Measurements from ENCODE around the gene TSPAN9.
A peak's percentile ranks its signal among the peaks of the same experiment; 100 is the strongest.

TSPAN9 gene

GRCh38 chr12:3233797-3234196 lies 156.6 kb downstream of the TSPAN9 start:
- no peak for DNase-seq

GRCh38 chr12:3236345-3237187 lies 159.4 kb downstream of the TSPAN9 start:
- DNase-seq: peak; percentile 54

- no peak for DNase-seq
Measured at GRCh38 chr12:3238196-3238595, 161.0 kb downstream of the TSPAN9 start.

- DNase-seq: no peak
Measured at GRCh38 chr12:3241621-3242020, 164.4 kb downstream of the TSPAN9 start.

DNA sequence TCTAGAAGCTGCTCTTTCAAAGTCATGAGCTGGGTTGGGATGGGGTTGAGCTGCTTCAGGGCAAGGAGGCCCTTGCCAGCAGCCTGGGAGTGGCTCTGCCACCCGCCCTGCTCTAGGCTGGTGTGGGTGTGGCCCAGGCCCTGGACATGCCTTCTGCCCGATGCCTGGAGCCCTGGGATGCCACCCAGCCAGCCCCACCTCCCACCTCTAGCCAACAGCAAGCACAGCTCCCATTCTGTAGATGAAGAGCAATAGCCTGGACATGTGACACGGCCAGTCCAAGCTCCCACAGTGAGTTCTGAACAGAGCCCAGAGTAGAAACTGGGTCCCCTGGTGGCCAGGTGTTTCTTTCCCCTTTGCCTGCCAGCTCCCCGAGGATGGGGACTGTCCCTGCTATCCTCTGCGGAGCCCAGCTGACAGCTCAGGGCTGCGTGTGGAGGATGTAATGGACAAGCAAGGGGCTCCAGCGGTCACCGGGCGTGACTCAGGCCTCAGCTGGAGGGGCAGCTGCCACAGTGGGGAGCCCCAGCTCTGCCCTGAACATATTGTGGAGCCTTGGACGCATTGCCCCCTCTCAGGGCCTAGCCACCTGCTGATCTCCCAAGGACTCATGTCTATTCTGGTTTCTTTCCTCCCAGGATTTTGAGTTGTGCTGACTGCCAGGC lies 165.2 kb downstream of the TSPAN9 start:
- no peak for DNase-seq

- DNase-seq: no peak
Measured at GRCh38 chr12:3243376-3244084, 166.4 kb downstream of the TSPAN9 start.

DNA sequence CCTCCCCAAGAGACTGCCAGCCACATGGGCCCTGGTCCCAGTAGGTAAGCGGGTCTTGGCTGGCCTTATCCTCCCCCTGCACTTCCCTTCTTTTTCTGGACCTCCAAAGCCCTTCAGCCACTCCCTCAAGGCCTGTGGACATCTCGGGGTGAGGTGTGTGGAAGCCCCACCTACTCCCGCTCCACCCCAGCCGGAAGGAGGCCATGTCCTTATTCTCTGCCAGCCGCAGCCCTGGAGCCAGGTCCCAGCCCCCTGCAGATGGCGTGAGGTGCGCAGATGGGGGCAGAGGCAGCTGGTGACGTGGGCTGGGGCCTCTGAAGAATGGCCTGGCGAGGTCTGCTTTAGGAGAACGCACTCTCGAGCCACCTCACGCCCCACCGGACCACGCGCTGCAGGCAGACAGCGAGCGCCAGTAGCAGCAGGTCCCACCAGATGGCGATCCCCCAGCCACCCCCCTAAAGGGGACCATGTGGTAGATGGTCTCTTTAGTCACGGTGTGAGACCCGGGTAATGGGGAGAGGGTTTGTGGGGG lies 167.1 kb downstream of the TSPAN9 start:
- no peak for DNase-seq

- DNase-seq: no peak
Measured at GRCh38 chr12:3246253-3246652, 169.1 kb downstream of the TSPAN9 start.

- DNase-seq: no peak
Measured at GRCh38 chr12:3247077-3247476, 169.9 kb downstream of the TSPAN9 start.

DNA sequence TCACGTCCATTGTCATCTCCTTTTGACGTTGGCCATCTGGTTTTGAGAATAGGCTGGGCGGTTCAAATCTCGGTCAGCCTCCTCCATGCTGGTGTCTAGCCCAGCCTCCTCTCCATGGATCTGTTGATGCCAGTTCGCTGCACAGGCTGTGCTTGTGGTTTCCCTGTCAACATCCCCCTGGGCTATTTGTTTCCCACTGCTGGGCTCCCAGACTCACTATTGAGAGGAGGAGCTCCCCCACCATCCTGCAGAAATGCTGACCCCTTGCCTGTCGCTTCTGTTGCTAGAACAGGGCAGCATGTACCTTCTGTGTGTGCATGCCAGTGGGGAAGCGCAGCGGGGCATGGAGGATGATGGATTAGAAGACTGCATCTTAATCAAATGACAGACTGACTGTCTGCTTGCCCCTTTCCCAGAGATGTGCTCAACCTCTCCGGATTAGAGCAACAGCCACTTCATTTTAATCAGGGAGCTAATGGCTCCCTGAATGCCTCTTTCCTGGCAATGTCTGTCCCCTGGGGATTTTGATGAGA lies 170.5 kb downstream of the TSPAN9 start:
- DNase-seq: no peak

GRCh38 chr12:3249081-3249800 lies 172.1 kb downstream of the TSPAN9 start:
- no peak for DNase-seq

DNA sequence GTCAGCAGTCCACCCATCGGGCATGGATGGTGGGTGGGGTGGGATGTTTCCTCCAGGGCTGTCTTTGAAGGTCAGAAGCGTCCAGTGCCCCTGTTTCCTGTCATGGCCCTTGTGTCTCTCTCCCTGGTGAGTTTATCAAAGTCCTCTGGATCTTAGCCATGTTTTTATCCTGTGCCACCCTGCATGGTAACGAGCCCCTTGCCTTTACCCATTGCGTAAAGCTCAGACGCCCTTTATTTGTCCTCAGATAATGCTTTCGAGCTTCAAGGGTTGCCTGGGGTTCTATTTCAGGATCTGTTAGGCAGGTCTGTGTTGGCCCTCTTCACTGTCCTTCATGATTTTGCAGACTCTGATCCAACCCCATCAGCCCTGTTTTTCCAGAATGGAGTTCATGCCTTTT lies 172.9 kb downstream of the TSPAN9 start:
- DNase-seq: no peak

DNA sequence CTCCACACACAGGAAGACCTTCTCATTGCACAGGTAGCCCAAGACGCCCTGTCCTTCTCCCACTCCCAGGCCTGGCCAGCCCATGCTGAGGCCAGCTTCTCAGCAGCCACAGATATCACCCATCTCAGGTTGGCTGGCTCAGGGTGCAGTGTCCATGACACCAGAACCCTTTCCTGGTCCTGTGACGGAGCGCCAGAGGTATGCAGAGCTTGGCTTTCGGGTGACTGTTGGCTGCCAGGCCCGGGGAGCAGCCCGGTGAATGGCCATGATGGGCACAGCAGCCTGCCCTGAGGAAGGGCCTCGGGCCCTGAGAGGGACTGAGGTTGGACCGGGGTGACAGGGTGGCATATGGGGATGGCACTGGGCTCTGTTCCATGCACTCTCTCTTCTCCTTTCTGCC lies 173.4 kb downstream of the TSPAN9 start:
- no peak for DNase-seq

GRCh38 chr12:3251067-3251466 lies 173.9 kb downstream of the TSPAN9 start:
- DNase-seq: no peak

DNA sequence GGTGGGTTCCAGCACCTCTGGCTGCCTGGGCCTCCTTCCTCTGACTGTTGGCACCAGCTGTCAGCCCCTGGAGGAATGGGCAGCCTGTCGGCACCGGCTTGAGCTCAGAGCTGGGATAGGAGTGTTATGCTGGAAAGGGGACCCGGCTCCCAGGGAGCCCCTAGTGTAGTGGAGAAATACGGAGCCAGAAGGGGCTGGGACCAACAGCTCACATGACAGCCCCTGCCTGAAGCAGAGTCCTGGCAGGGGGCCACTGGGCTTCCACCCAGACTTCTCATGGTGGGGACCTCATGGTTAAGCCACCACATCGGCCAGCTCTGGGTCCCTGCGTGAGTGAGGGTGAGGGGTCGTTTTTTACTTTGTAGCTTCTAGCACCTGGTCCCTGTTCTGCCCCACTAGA lies 174.5 kb downstream of the TSPAN9 start:
- DNase-seq: no peak

DNA sequence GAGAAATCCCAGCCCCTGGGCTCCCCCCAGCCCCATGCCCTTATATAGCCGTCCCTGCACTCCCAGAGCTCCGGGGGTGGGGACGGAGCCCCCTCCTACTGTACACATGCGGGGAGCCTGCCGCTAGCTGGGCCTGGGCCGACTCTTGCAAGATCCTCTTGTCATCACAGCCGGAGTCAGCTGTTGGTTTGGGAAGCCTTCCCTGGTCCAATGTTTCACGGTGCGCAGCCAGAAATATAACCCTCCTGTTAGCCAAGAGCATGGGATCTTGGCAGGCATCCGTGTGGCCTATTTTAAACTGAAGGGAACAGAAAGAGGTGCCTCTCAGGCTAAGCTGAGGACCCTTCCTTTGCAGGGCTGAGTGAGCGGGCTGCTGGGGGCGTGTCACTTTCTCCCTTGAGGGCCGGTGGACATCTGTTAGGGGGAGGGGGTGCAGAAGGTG lies 175.3 kb downstream of the TSPAN9 start:
- no peak for DNase-seq

- DNase-seq: no peak
Measured at GRCh38 chr12:3253682-3254275, 176.6 kb downstream of the TSPAN9 start.

DNA sequence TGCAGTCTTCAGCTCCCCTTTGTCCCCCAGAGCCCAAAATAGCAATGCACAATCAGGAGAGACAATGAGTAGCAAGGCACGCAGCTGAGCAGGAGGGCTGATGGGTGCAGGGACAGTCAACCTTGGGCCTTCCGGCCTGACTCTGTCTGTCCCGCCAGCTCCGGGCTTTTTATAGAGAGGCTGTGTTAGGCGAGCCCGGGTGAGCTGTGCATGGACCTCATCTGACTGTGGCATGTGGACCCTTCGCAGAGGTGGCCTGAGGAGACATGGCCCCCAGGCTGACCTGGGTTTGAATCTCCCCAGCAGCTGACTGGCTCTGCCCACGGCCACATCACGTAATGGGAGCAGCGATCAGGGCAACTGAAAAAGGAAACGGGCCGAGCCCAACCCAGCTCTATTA lies 177.9 kb downstream of the TSPAN9 start:
- no peak for DNase-seq

- no peak for DNase-seq
Measured at GRCh38 chr12:3256103-3256631, 179.0 kb downstream of the TSPAN9 start.

GRCh38 chr12:3257411-3257810 lies 180.2 kb downstream of the TSPAN9 start:
- DNase-seq: no peak

GRCh38 chr12:3259973-3260372 lies 182.8 kb downstream of the TSPAN9 start:
- no peak for DNase-seq
